Activated T-cell treated with anti-CD3 and anti-CD28 coated beads, Interleukin-2, amount 50 U/mL, for 1 hour (primary cell): ENCODE data around the gene CAMSAP2.

Experiments
- DNase-seq: peaks from one replicate; pipeline ENCODE4 v3.0.0-alpha.2; 2020

CAMSAP2 gene

GRCh38 chr1:200738327-200738948 is at the start of gene CAMSAP2:
CAMSAP2 (plus strand) TSS chr1:200738893; CDS start chr1:200739828, 935 bp downstream.
- no peak for DNase-seq

- no peak for DNase-seq
Measured at GRCh38 chr1:200692316-200692715, 46.4 kb upstream of the CAMSAP2 start.

GRCh38 chr1:200693327-200693726 is 45.4 kb upstream of the CAMSAP2 start:
- DNase-seq, result no peak

- DNase-seq, result no peak
Measured at GRCh38 chr1:200694738-200695137, 44.0 kb upstream of the CAMSAP2 start.

GRCh38 chr1:200699871-200700270 is 38.8 kb upstream of the CAMSAP2 start:
- no peak for DNase-seq

- DNase-seq, result no peak
Measured at GRCh38 chr1:200704986-200705500, 33.6 kb upstream of the CAMSAP2 start.

- no peak for DNase-seq
Measured at GRCh38 chr1:200706111-200706814, 32.4 kb upstream of the CAMSAP2 start.

GRCh38 chr1:200707116-200707515 is 31.6 kb upstream of the CAMSAP2 start:
- DNase-seq, result no peak

- no peak for DNase-seq
Measured at GRCh38 chr1:200708161-200708560, 30.5 kb upstream of the CAMSAP2 start.

- DNase-seq, result no peak
Measured at GRCh38 chr1:200708769-200709168, 29.9 kb upstream of the CAMSAP2 start.

- DNase-seq, result no peak
Measured at GRCh38 chr1:200710166-200710565, 28.5 kb upstream of the CAMSAP2 start.

- no peak for DNase-seq
Measured at GRCh38 chr1:200714504-200715187, 24.0 kb upstream of the CAMSAP2 start.

- no peak for DNase-seq
Measured at GRCh38 chr1:200720199-200720598, 18.5 kb upstream of the CAMSAP2 start.

GRCh38 chr1:200724064-200724463 is 14.6 kb upstream of the CAMSAP2 start:
- no peak for DNase-seq

GRCh38 chr1:200727257-200727656 is 11.4 kb upstream of the CAMSAP2 start:
- DNase-seq, result no peak

GRCh38 chr1:200729863-200730262 is 8.8 kb upstream of the CAMSAP2 start:
- DNase-seq, result no peak

GRCh38 chr1:200731654-200732332 is 6.9 kb upstream of the CAMSAP2 start:
- DNase-seq, result no peak

GRCh38 chr1:200732438-200732837 is 6.3 kb upstream of the CAMSAP2 start:
- DNase-seq, result no peak

GRCh38 chr1:200733907-200734306 is 4.8 kb upstream of the CAMSAP2 start:
- DNase-seq, result no peak

GRCh38 chr1:200737647-200738291 is 924 bp upstream of the CAMSAP2 start:
- no peak for DNase-seq

- DNase-seq, result peak; percentile 76
Measured at GRCh38 chr1:200738949-200739651, 407 bp downstream of the CAMSAP2 start.
